ENCODE data around the gene BEX3.

BEX3 gene

DNA sequence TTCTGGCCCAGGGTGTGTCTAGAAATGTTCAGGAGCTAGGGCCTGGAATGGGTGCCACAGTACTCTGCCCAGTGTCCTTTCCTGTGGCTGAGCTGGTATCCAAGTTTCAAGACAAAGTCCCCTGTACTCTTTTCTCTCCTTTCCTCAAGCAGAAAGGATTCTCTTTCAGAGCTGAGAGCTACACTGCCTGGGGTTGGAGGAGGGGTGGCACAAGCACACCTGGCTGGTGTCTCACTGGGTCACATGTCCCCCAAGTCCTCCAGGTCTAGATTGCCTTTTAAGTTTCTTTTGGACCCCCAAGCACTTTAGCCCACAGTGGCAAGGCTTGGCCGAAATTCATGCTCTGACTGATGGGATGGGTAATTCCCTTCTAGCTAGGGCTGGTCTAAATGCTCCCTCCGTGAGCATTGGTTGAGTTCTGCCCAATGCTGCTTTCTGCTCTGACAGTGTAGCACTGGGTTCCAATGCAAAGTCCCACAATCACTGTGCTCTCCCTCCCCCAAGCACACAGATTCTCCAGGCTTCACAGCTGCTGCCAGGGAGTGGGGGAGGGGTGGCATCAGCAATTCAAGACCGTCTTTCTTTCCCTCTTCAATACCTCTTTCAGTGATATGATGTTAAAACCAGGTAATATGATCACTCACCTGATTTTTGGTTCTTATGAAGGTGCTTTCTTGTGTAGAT lies 47.8 kb downstream of the BEX3 start:
- peak; percentile 15 for DNase-seq (ENCODE audit: low spot score)
